Muscle of arm (tissue), 12 donors: Measurements from ENCODE around the gene TWIST2. TPM values are rescaled to one million over a fixed set of nuclear protein-coding genes. Genes with fewer than 3 reads are reported as not detected.

ENCODE experiments used
- DNase-seq: peaks from one replicate; pipeline ENCODE4 v3.0.0-alpha.2; 2013
- polyA plus RNA-seq, 12 donors: library from polyadenylated mRNA; unstranded; fragments of 120-200 nt; gene quantifications; one replicate each; pipeline ENCODE4 v1.2.1, GENCODE V29; 2013; ENCODE audit not compliant: insufficient read length in 12 of 12

The TWIST2 gene
- polyA plus RNA-seq, 12 donors, result 3.0 to 140 (median 5.9) TPM; not detected in 2

GRCh38 chr2:238887616-238888015 lies 39.7 kb downstream of the TWIST2 start:
- DNase-seq, result no peak

DNA sequence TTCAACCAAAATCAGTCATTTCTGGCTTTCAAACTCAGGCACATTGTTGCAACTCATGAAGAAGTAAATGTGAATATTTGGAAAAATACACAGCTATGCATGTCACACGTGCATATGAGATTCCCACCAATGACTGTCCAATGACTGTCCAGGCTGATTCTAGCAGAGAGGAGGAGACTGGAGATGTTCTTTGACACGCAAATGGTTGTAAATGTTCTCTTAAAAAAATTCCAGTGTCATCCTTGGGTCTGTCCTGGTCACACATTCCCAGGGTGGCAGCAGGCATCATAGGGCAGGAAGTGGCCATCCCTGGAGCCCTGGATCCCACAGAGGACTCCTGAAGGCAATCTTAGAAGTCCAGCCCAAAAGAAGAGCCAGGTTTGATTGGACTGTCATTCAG lies 40.9 kb downstream of the TWIST2 start:
- DNase-seq, result no peak

- no peak for DNase-seq
These were observed 42.2 kb downstream of the TWIST2 start for GRCh38 chr2:238890131-238890530.

DNA sequence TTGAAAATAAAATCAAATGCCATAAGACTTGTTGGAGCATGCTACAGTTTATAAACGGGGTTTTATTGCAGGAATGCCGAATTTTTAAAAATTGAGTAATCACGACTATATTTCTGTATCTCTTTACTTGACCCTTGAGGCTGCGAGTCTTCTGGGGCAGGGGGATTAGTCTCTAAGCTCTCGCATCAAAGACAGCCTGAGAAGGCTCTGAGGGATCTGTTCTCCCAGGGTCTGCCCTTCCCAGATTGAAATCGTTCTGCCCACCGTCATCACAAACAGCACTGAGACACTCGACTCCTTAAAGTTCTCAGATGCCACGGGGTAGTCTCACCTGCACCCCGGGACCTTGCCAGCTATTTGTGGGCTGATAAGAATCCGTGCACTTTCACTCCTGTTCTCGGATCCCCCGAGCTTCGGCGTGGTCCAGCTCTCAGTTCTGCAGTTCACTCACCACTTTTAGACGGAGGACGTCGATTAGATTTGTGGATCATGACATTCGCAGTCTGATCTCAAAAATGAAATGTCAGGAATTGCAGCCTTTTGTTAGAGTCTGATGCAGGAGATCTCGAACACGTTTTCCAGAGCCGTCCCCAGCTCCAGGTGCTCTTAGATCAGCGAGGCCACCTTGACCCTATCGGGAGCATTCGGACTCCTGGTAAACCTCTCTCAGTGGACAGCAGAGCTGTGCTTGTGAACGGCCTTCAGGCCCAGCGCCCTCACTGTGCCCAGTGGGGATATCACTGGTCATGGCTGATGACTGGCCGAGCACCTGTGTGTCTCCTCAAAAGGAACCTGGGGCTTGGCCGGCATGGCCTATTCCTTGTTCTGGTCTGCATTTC lies 43.0 kb downstream of the TWIST2 start:
- DNase-seq, result no peak

DNA sequence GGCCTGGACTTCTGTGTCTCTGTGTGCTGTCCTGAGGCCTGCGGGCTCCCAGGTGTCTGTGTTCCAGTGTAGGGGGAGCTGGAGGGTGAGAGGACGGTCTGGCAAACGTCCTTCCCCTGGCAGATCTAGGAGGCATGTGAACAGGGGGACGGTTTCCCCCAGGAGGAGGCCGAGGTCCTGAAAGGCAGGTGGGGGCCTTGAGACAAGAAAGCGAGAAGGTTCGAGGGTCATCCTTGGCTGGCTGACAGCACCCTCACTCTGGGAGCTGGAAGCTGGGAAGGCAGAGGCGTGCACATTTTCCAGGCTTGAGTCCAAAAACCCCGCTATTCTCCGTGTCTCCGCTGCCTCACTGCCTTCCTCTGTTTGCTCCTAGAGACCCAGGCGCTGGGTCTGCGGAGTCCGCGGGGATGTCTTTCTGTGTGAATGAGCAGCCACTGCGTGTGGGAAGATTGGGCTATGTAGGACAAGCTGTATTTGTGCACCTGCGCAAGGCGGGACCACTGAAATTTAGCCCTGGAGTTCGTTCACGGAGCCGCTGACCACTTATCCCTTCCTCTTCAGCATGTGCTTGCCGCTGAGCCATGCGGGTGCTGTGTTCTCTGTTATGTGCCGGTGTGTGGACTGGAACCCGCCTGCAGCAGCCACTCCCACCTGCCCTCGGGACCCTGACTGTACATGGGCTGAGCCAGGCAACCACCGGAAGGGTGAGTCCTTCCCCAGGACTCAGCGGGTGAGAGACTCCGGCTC lies 43.7 kb downstream of the TWIST2 start:
- DNase-seq, result peak; percentile 61

GRCh38 chr2:238892204-238892500 lies 44.3 kb downstream of the TWIST2 start:
- no peak for DNase-seq

DNA sequence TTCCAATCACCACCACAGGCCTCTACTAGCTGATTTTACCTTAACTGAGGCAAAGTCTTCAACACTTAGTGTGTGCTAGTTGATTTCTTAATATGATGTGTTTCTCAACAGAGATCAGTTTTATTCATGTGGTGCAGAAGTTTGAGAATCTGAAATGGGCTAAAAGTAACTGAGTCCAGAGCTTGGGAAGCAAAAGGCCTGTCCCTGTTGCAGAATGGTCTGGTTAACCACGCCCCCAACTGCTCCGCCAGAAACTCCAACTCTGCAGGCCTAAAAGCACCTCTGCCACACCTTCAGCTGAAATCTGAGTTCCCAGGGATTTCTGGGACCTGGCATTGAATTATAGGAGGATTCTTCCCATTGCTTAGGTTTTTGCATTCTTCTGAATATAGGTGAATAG lies 44.9 kb downstream of the TWIST2 start:
- DNase-seq, result no peak

GRCh38 chr2:238893349-238894000 lies 45.6 kb downstream of the TWIST2 start:
- DNase-seq, result no peak

GRCh38 chr2:238894226-238894949 lies 46.5 kb downstream of the TWIST2 start:
- DNase-seq, result no peak

GRCh38 chr2:238894950-238895298 lies 47.0 kb downstream of the TWIST2 start:
- DNase-seq, result no peak

DNA sequence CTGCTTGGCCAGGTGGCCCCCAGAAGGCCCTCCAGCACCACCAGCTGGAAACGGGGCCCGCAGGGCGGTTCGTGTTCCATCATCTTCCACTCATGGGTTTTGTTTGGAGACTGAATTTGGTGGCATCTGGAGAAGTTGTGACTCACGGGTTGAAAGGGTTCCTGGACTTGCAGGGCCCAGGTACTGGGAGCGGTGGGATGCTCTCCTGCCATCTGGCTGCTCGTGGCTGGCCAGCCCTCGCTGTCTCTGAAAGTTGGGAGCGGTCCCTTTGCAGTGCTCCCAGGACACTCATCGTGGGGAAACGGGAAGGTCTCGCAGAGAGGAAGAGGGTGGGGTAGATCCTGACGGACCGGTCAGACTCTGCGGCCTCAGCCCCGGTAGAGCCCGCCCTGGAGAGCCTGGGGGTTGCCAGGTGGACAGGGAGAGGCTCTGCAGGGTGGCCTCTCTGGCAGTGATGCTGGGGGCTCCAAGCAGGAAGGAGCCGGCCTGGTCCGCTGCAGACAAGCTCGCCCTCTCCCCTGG lies 47.5 kb downstream of the TWIST2 start:
- DNase-seq, result no peak

GRCh38 chr2:238895891-238896600 lies 48.2 kb downstream of the TWIST2 start:
- DNase-seq, result no peak

GRCh38 chr2:238896641-238897040 lies 48.8 kb downstream of the TWIST2 start:
- no peak for DNase-seq

DNA sequence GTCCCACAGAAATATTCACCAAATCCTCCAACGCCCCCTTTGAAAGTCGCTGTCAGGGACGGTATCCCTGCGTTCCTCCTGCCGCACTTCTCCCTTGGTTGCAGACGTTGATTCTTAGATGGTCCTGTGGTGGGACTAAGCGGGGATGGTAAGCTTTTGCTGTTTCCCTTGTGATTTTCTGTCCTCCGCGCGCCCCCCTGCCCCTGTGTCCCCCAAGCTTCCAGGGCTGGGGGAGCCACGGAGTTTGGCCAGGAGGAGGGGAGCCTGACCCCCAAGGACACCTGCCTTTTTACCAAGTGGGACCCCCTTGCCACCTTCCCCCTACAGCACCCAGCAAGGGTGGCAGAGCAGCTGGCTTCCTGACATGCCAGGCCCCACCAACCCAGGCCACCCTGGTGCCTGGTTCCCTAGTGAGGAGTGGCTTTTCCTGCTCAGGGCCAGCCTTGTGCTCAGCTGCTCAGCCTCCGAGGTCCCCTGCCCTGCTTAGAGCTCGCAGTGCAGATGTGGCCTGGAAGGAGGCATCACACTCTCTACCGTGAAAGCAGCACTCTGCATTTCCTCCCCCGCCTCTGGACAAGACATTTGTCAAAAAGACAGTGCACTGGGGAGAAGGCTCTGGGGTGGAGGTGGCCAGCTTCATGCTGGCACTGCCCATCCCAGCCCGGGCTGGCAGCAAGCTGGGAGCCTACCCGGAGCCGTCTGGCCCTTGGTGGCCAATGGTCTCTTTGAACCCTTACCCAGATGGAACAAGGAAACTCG lies 49.4 kb downstream of the TWIST2 start:
- DNase-seq, result no peak

DNA sequence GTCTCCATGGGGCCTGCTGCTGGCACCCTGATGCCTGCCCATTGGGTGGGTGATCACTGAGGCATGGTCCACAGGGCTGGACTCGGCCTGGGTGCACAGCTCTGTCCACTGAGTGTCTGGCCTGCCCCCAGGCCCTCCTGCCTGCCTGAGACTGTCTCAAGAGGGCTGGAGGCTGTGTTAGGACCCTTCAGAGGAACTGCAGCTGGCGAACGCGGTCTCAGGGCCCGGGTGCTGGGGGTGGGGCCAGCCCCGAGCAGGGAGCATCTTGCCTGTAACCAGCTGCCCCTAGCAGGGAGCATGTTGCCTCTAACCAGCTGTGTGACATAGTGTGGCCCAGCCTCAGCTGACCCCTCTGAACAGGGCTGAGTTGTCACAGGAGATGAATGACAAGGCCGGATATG lies 50.0 kb downstream of the TWIST2 start:
- no peak for DNase-seq

- DNase-seq, result no peak
These were observed 50.8 kb downstream of the TWIST2 start for GRCh38 chr2:238898534-238899281.

DNA sequence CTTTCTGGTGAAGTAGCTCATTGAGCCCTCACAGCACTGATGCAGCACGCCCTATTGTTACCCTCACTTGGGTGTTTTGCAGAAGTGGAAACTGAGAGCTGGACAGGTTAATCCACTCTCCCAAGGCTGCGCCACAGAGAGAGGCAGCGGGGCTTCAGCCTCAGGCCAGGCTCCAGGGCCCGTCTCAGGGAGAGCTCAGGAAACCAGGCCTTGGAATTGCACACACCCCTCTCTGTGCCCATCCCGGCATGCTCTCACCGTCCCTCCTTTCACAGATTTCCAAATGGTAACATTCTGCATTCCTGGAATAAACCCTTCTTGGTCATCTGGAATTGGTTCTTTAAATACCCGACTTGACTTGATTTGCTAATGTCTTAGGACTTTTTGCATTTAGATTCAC lies 51.5 kb downstream of the TWIST2 start:
- DNase-seq, result no peak

DNA sequence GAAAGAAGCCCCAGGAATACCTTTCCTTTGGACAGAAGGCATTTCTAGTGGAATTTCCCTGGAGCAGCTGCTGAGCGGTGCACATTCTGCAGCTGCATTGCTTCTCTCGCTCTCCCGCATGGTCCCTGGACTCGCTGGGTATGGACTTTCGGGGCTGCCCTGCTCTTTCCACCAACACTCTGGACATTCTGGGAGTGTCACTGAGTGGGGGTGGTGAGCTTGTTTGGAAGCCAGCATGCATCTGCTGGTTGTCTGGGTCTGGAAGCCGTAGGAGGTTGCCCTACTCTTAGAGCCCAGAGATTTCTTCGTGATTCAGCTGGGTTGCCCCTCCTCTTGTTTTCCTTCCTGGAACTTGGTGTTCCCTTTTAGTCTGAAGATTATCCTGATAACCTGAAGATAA lies 52.6 kb downstream of the TWIST2 start:
- DNase-seq, result no peak

- DNase-seq, result no peak
These were observed 53.7 kb downstream of the TWIST2 start for GRCh38 chr2:238901461-238902057.
